Caki2 (cell line): Measurements from ENCODE around the gene TEX22. TPM values are rescaled to one million over a fixed set of nuclear protein-coding genes. Genes with fewer than 3 reads are reported as not detected.
A peak's percentile ranks its signal among the peaks of the same experiment; 100 is the strongest.

Experiments used
- DNase-seq: peaks from one replicate; pipeline ENCODE4 v3.0.0-alpha.2; 2015; ENCODE audit warnings: low read depth
- in situ Hi-C: cut with HindIII; loops from 2 replicates; pipeline ENCODE4 v1.10.0; 2016; ENCODE audit warnings: low sequenced_read_pairs, low pct_unique_long_range_greater_than_20kb, mixed read lengths
- total RNA-seq: library from RNA; depleted of rRNA; stranded (reverse); fragments of >200 nt; shearing (Covaris generic); gene quantifications from 2 replicates; pipeline ENCODE4 v1.2.3, GENCODE V29; 2014; ENCODE audit warnings: low replicate concordance

The TEX22 gene
- total RNA-seq, 1 experiment from 2014 or later: 0.24 TPM

- peak; percentile 31 for DNase-seq
- in situ Hi-C loops: no loop called here
Measured at GRCh38 chr14:105414456-105415371, 16.4 kb downstream of the TEX22 start.

GRCh38 chr14:105415481-105416428 lies 17.4 kb downstream of the TEX22 start:
- no peak for DNase-seq
- in situ Hi-C loops: no loop called here

- in situ Hi-C loops: no loop called here
- DNase-seq: no peak
Measured at GRCh38 chr14:105416671-105417070, 18.3 kb downstream of the TEX22 start.

GRCh38 chr14:105417690-105418121 lies 19.4 kb downstream of the TEX22 start:
- in situ Hi-C loops: no loop called here
- DNase-seq: no peak

GRCh38 chr14:105418269-105419194 lies 20.2 kb downstream of the TEX22 start:
- in situ Hi-C loops: no loop called here
- DNase-seq: no peak

- no peak for DNase-seq
- in situ Hi-C loops: no loop called here
Measured at GRCh38 chr14:105419195-105420091, 21.1 kb downstream of the TEX22 start, which contains the start of gene MTA1. Gene MTA1, plus strand, starts transcription at chr14:105419827. Its CDS starts 209 bp downstream, at chr14:105420036.

- no peak for DNase-seq
- in situ Hi-C loops: no loop called here
Measured at GRCh38 chr14:105420101-105420973, 22.0 kb downstream of the TEX22 start.

- DNase-seq: no peak
- in situ Hi-C loops: no loop called here
Measured at GRCh38 chr14:105420974-105421674, 22.8 kb downstream of the TEX22 start.

- in situ Hi-C loops: no loop called here
- no peak for DNase-seq
Measured at GRCh38 chr14:105421723-105422615, 23.6 kb downstream of the TEX22 start.

GRCh38 chr14:105422695-105423487 lies 24.6 kb downstream of the TEX22 start:
- no peak for DNase-seq
- in situ Hi-C loops: no loop called here

GRCh38 chr14:105423488-105424195 lies 25.3 kb downstream of the TEX22 start:
- DNase-seq: no peak
- in situ Hi-C loops: no loop called here

GRCh38 chr14:105424861-105425260 lies 26.5 kb downstream of the TEX22 start:
- in situ Hi-C loops: no loop called here
- DNase-seq: no peak

- DNase-seq: no peak
- in situ Hi-C loops: no loop called here
Measured at GRCh38 chr14:105425823-105426247, 27.5 kb downstream of the TEX22 start.
